Midbrain (tissue), 1 donor: ENCODE results near the gene GIMAP8.
A peak's percentile ranks its signal among the peaks of the same experiment; 100 is the strongest.
"Not testable (repeated sequence)": the region's sequence is repeated elsewhere in the genome, so short reads cannot be mapped to it uniquely, and the experiment has no call there.

Experiments
- DNase-seq: peaks from one replicate; lab custom pipeline; 2025; lab: John Stamatoyannopoulos, UW

Gene GIMAP8

GRCh38 chr7:150435390-150436073 lies 14.9 kb upstream of the GIMAP8 start:
- peak; percentile 17 for DNase-seq

- no peak for DNase-seq
Measured at GRCh38 chr7:150439967-150440366, 10.5 kb upstream of the GIMAP8 start.

DNA sequence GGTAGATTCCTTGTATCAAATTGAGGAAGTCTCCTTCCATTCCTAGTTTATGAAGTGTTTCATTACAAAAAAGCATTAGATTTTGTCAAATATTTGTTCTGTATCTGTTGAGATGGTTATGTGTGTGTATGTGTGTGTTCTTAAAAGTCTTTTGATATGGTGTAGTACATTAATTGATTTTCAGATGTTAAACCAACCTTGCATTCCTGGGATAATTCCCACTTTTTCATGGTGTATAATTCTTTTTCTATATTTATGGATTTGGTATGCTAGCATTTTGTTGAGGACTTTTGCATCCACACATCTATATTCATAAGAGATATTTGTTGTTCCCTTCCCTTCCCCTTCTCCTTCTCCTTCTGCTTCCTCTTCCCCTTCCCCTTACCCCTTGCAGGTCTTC lies 8.9 kb upstream of the GIMAP8 start:
- no peak for DNase-seq

DNA sequence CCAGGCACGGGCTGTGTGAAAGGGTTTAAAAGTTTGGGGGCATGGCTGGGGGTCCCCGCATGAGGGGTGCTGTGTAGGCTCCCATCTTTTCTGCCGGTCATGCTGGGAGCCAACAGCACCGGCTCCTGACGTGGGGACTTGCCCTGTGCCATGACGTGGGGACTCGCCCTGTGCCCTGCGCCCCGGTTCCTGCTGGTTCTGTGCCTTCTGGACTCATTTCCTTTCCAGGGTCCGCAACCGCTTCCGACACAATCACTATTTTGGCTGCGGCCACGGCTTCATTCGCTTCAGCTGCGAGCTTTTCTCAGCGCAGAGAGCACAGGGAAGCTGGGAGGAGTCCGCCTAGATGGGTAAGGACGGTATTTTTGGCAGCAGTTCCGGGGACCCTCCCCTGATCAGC lies 7.6 kb upstream of the GIMAP8 start:
- DNase-seq = no peak

- DNase-seq = no peak
Measured at GRCh38 chr7:150443793-150444540, 6.5 kb upstream of the GIMAP8 start.

DNA sequence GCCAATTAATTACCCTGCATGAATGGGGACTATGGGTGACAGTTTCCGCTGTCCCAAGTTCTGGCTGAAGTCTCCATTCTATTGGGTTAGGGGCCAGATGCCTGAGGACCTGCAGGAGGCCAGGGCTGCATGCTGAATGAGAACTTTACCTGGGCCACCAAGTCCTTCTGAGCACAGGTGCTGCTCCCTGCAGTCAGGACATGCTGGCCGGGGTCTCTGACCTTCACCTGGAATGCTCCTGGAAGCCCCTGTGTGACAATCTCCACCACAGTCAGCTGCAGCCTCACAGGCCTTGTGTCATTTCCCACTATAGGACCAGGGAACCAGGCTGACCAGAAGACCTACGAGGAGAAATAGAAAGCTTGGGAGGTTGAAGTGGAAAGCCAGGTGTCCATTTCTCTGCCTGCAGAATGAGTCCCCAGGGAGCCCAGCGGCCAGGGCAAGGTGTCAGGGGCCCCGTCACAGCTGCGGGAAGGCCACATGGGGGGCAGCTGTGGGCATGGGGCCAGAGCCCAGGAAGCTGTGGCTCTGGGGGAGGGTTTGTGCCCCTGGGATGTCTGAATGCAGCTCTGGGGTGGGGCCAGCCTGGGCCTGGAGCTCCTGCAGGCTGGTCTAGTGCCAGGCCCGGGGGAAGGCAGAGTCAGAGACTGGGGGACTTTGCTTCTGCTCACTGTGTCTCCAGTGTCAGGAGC lies 5.6 kb upstream of the GIMAP8 start:
- no peak for DNase-seq

GRCh38 chr7:150446288-150446938 lies 4.0 kb upstream of the GIMAP8 start:
- DNase-seq = peak; percentile 11

GRCh38 chr7:150447966-150448788 lies 2.3 kb upstream of the GIMAP8 start:
- no peak for DNase-seq

- DNase-seq = peak; percentile 80
Measured at GRCh38 chr7:150448789-150449147, 1.7 kb upstream of the GIMAP8 start.

DNA sequence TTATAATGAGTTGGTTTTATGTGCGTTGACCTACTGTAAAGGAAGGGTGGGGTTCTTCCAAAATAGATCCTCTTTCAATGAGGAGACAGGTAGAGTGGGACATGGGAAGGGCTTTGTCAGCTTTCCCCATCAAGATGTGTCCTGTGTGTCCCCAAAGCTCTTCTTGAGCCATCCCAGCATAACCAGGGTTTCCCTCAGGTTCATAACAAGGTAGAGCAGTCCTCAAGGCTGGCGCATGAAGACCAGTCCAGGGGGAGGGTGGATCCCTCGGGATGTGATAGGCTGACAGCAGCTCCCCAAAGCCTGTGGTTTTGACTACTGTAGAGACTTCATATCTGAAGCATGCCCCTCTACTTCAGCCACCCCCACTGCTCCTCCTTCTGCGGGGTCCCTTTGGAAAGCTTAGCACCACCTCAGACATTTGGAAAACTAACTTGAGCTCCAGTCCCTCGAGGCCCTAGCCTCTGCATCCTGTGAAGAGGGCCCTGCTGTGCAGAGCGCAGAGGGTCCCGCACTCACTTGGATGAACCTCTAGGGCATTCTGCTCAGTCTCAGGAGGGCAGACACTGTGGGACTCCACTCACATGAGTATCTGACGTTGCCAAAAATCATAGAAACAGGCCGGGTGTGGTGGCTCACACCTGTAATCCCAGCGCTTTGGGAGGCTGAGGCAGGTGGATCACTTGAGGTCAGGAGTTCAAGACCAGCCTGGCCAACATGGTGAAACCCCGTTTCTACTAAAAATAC lies 1.1 kb upstream of the GIMAP8 start:
- DNase-seq = no peak

GRCh38 chr7:150451097-150451793 lies 815 bp downstream of the GIMAP8 start:
- peak; percentile 7 for DNase-seq

DNA sequence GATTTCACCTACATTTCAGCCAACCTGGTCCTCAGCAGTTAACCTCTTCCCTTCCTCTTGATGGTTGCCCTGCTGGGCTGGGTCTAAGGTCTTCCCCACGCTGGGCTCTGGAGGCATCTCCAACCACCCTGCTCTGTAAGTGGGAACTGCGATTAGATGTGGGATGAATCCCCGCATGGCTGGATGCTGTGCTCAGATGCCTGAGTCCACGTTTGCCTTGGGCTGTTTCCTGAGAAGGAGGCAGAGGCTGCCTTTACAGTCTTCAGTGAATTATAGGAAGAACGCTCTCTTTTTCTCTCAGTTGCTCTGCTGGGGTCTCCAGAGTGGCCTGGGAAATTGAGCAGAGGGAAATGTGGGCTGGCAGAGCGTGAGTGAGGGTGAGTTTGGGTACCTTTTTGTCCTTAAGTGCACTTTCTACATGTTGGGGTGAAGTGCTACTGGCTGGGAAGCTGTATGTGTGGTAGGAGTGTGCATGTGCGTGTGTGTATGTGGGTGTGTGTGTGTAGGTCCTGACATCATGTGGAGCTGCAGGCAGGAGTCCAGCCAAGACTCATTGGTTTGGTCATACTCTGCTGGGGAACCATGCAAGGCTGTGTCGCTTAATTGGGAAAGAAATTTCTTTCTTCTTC lies 1.5 kb downstream of the GIMAP8 start:
- DNase-seq = no peak

DNA sequence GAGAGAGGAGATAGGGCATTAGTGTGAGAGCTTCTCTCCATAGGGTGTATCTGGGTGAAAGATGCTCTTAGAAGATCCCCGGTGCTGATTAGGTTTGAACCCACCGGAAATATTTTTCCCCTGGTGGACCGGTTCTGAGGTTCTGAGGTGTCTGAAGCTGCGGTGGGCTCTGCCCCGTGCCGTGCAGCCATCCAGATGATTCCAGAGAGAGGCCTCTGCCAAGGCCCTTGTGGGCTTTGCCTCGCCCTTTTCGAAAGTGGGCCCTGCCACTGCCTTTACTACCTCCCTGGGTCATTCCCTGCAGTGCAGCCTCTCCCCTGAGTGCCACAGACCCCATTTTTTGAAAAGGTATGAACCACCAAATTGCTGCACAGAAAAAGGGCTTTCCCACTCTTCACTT lies 2.8 kb downstream of the GIMAP8 start:
- DNase-seq = no peak

- DNase-seq = no peak
Measured at GRCh38 chr7:150453892-150454291, 3.5 kb downstream of the GIMAP8 start.

DNA sequence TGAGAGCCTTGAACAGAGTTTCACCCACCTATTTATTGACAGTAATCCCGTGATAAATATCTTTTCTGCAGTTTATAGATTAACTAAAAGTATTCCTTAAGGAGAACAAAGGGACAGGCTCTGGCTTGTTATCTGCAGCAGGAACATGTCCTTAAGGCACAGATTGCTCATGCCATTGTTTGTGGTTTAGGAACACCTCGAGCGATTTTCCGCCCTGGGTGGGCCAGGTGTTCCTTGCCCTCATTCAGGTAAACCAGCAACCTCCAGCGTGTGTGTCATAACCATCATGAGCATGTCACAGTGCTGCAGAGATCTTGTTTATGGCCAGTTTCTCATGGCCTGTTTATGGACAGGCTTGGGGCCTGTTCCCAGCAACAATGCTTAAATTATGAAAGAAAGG lies 6.6 kb downstream of the GIMAP8 start:
- not testable (repeated sequence) for DNase-seq

DNA sequence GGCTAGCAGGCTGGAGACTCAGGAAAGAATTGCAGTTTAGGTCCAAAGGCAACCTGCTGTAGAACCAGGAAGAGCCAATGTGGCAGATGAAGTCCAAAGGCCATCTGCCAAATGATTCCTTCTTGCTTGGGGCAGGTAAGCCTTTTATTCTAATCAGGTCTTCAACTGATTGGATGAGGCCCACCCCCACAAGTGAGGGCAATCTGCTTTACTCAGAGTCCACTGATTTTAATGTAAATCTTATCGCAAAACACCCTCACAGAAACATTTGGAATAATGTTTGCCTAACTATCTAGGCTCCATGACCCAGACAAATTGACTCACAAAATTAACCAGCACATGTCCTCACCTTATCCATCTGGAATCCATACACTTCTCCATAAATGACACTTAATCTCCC lies 7.8 kb downstream of the GIMAP8 start:
- no peak for DNase-seq

GRCh38 chr7:150458756-150459155 lies 8.3 kb downstream of the GIMAP8 start:
- DNase-seq = no peak

GRCh38 chr7:150461520-150461919 lies 11.1 kb downstream of the GIMAP8 start:
- DNase-seq = no peak

DNA sequence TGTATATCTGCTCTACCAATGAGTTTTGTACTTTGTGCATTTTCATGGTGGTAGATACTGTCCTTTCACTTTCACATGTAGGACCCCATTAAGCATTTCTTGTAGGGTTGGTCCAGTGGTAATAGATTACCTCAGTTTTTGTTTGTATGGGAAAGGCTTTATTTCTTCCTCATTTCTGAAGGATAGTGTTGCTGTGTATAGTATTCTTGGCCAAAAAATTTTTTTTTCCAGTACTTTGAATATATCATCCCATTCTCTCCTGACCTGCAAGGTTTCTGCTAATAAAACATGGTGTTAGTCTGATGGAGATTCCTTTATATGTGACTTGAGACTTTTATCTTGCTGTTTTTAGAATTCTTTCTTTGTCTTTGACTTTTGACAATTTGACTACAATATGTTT lies 12.0 kb downstream of the GIMAP8 start:
- no peak for DNase-seq

- no peak for DNase-seq
Measured at GRCh38 chr7:150463461-150463860, 13.0 kb downstream of the GIMAP8 start.
